ENCODE data around the gene WNT2.
A peak's percentile ranks its signal among the peaks of the same experiment; 100 is the strongest.

WNT2 gene

GRCh38 chr7:117322741-117323304, at the start of gene WNT2:
TSS of gene WNT2 (minus strand) at chr7:117323058. CDS start at chr7:117322989, 69 bp downstream.
- DNase-seq (ENCODE audit: low spot score): no peak

DNA sequence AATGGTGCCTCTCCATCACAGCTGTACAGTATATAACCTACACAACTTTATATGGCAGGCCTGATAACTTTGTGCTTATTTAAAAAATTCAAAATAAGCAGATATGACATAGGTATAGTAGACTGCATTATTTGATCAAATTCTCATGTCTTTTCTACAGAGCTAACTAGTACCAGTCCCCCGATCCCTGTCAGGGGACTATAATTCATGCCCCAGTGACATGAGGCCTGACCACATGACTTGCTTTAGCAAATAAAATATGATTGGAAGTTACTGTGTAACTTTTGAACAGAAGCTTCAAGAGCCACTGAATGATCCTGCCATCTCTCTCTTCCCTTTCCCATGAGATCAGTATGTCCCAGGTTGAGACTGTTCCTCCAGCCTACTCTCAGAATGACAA, 49.2 kb upstream of the WNT2 start:
- no peak for DNase-seq (ENCODE audit: low spot score)

- DNase-seq (ENCODE audit: low spot score): no peak
Observed at GRCh38 chr7:117364339-117365080, 41.7 kb upstream of the WNT2 start.

GRCh38 chr7:117362294-117362888, 39.5 kb upstream of the WNT2 start:
- no peak for DNase-seq (ENCODE audit: low spot score)

DNA sequence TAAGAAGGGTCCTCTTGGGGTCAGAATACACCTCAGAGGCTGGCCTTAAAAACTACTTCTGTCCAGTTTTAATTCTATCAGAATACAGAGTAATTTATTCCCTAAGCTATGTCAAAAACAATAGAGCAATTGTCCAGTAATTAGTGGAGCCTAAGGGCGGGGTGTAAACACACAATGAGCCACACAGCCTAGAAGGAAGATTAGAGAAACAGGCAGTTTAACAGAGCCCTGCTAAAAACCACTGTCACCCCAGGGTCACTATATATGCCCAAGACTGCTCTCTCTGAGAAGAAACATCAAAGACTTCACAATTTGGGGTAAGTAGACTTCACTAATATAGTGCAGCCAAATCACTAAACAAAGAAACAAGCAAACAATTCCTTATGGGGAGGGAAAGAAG, 27.2 kb upstream of the WNT2 start:
- no peak for DNase-seq (ENCODE audit: low spot score)

DNA sequence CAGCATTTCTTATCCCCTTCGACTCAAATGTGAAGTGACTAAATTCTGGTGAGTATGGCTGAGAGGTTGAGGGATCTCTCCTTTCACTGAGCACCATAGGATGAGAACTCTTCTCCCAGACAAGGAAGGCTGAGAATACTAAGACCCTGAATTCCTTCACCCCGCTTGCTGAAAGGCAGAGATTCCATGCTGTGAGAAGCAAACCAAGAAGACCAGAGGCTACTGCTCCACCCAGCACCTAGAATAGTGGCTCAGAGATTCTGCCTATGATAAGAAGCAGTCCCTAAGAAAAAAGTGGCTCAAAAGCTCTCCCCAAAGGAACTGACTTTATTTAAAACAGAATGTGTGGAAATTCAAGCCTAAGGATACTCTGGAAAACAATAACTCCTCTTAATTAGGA, 26.7 kb upstream of the WNT2 start:
- no peak for DNase-seq (ENCODE audit: low spot score)

GRCh38 chr7:117347962-117348672, 25.3 kb upstream of the WNT2 start:
- no peak for DNase-seq (ENCODE audit: low spot score)

DNA sequence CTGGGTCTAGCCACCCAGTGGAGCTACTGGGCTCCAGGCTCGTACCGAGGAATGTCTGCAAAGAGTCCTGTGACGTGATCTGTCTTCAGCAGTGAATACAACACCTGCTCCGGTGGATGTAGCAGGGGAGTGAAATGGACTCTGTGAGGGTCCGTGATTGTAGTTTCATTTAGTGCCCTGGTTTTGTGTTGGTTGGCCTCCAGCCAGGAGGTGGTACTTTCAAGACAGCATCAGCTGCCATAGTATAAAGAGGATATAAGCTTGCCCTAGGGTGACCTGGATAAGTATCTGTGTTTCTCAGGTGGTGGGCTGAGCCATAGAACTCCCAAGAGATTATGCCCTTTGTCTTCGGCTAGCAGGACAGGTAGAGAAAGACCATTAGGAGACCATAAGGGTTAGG, 24.6 kb upstream of the WNT2 start:
- no peak for DNase-seq (ENCODE audit: low spot score)

- DNase-seq (ENCODE audit: low spot score): no peak
Observed at GRCh38 chr7:117346161-117346560, 23.3 kb upstream of the WNT2 start.

GRCh38 chr7:117338020-117338419, 15.2 kb upstream of the WNT2 start:
- DNase-seq (ENCODE audit: low spot score): no peak

GRCh38 chr7:117333168-117333567, 10.3 kb upstream of the WNT2 start:
- DNase-seq (ENCODE audit: low spot score): no peak

- DNase-seq (ENCODE audit: low spot score): no peak
Observed at GRCh38 chr7:117332031-117332430, 9.2 kb upstream of the WNT2 start.

- DNase-seq (ENCODE audit: low spot score): peak; percentile 58
Observed at GRCh38 chr7:117325836-117326235, 3.0 kb upstream of the WNT2 start.

GRCh38 chr7:117324960-117325359, 2.1 kb upstream of the WNT2 start:
- peak; percentile 3 for DNase-seq (ENCODE audit: low spot score)

DNA sequence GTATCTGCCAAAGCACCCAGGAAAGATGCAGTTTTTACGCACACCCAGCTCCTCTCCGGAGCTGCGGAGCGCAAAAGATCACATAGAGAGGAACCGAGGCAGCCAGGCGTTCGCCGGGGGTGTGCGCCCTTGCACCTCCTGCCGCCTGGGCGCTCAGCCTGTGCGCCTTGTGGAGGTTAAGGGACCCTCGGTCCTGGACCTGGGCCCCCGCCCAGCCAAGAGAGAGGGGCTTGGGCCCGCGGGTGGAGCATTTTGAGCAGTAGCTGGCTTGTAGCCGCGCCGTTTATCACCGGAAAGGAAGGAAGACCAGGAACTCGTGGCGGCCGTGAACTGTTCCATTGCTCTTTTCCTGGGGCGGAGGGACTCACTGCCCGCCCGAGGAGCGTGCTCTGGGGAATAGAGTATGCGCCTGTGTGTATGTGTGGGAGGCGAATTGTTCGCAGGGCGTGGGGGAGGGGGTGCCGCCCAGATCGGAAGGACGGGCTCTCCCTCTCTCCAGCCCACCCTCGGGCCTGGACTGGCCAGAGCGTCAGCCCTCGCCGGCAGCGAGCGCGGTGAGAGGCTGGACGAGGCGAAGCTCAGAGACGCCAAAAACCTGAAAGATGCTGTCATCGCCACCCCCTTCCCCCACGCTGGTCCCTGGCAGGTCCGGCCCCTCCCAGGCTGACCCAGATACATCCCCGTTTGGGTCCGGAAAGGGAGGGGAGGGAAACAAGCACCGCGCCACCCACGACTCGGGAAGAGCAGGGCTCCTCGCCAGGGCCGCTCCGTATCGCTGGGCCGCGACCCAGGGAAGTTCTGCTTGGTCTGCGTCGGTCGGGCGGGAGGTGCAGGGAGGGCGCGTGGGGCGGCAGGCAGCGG, 1.2 kb upstream of the WNT2 start:
- peak; percentile 23 for DNase-seq (ENCODE audit: low spot score)

GRCh38 chr7:117323305-117323850, 520 bp upstream of the WNT2 start:
- peak; percentile 18 for DNase-seq (ENCODE audit: low spot score)

DNA sequence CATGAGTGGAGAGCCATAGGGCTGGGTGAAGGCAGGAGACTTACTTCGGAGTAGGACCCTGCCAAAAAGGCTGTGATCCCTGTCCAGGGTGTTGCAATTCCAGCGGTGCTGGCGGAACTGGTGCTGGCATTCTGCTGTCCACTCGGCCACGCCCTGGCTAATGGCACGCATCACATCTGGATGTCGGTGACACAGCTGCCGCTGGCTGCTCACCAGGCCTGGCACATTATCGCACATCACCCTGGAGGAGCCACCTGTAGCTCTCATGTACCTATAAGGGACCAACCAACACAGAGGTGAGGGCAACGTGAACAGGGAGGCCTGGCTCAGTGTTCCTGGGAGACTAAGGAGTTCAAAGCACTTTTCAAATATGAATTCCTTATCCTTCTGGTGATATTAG, 2.3 kb downstream of the WNT2 start:
- DNase-seq (ENCODE audit: low spot score): no peak

- peak; percentile 6 for DNase-seq (ENCODE audit: low spot score)
Observed at GRCh38 chr7:117319181-117319580, 3.7 kb downstream of the WNT2 start.

- DNase-seq (ENCODE audit: low spot score): no peak
Observed at GRCh38 chr7:117313582-117313981, 9.3 kb downstream of the WNT2 start.

- DNase-seq (ENCODE audit: low spot score): no peak
Observed at GRCh38 chr7:117312593-117313580, 10.0 kb downstream of the WNT2 start.
